Measurements from ENCODE around the gene DUSP5.

DUSP5 gene

GRCh38 chr10:110553905-110554304 lies 56.2 kb downstream of the DUSP5 start:
- peaks cover 5% of the 10 kb centered on the region for H3K4me1 Mint-ChIP-seq (ENCODE audit: low read depth)
- H3K36me3 Mint-ChIP-seq = no peaks in the 10 kb centered on the region
- H3K4me3 Mint-ChIP-seq = no peak overlapping the region
- no peak overlapping the region for H3K27ac Mint-ChIP-seq
- H3K9me3 Mint-ChIP-seq (ENCODE audit: low read depth) = peaks cover 3% of the 10 kb centered on the region
- peaks cover 8% of the 10 kb centered on the region for H3K27me3 Mint-ChIP-seq

GRCh38 chr10:110556296-110556695 lies 58.6 kb downstream of the DUSP5 start:
- H3K27ac Mint-ChIP-seq = no peak overlapping the region
- H3K9me3 Mint-ChIP-seq (ENCODE audit: low read depth) = peaks cover 3% of the 10 kb centered on the region
- no peaks in the 10 kb centered on the region for H3K36me3 Mint-ChIP-seq
- peaks cover 5% of the 10 kb centered on the region for H3K4me1 Mint-ChIP-seq (ENCODE audit: low read depth)
- peaks cover 6% of the 10 kb centered on the region for H3K27me3 Mint-ChIP-seq
- no peak overlapping the region for H3K4me3 Mint-ChIP-seq

DNA sequence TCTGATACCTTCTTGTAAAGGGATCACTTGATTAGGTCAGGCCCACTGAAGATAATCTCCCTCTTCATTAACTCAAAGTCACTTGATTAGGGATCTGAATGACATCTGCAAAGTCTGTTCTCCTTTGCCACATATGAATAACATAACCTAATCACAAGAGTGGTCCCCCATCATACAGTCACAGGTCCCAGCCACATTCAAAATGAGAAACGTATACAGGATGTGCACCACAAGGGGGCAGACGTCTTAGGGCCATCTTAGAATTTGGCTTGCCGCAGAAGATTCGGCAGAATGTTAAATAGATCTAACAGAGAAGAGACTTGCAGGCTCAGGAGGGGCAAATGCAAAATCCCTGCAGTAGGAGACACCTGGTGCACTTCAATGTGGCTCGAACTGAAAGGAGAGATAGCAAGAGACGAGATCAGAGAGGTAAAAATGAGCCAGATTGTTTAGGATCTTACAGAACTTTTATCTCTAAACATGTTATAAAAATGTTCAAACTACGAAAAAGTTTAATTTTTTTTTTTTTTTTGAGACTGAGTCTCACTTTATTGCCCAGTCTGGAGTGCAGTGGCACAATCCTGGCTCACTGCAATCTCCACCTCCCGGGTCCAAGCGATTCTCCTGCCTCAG lies 59.4 kb downstream of the DUSP5 start:
- peaks cover 4% of the 10 kb centered on the region for H3K27me3 Mint-ChIP-seq
- peaks cover 3% of the 10 kb centered on the region for H3K9me3 Mint-ChIP-seq (ENCODE audit: low read depth)
- H3K4me3 Mint-ChIP-seq = no peak overlapping the region
- peaks cover 5% of the 10 kb centered on the region for H3K4me1 Mint-ChIP-seq (ENCODE audit: low read depth)
- no peaks in the 10 kb centered on the region for H3K36me3 Mint-ChIP-seq
- no peak overlapping the region for H3K27ac Mint-ChIP-seq

DNA sequence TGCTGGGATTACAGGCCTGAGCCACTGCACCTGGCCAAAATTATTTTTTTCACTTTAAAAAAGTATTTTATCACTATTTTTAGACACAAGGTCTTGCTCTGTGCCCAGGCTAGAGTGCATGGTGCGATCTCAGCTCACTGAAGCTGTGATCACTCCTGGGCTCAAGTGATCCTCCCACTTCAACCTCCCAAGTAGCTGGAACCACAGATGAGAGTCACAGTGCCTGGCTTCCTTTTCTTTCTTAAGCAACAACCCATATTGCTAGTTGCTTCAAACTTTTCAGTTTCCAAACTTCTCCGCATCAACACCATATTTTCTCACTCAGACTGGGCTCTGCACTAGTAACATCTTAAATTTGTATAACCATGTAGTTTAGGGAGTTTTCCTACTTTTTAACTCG lies 60.3 kb downstream of the DUSP5 start:
- no peak overlapping the region for H3K4me3 Mint-ChIP-seq
- H3K36me3 Mint-ChIP-seq = no peaks in the 10 kb centered on the region
- peaks cover 5% of the 10 kb centered on the region for H3K4me1 Mint-ChIP-seq (ENCODE audit: low read depth)
- no peaks in the 10 kb centered on the region for H3K9me3 Mint-ChIP-seq (ENCODE audit: low read depth)
- H3K27me3 Mint-ChIP-seq = peaks cover 2% of the 10 kb centered on the region
- H3K27ac Mint-ChIP-seq = no peak overlapping the region

DNA sequence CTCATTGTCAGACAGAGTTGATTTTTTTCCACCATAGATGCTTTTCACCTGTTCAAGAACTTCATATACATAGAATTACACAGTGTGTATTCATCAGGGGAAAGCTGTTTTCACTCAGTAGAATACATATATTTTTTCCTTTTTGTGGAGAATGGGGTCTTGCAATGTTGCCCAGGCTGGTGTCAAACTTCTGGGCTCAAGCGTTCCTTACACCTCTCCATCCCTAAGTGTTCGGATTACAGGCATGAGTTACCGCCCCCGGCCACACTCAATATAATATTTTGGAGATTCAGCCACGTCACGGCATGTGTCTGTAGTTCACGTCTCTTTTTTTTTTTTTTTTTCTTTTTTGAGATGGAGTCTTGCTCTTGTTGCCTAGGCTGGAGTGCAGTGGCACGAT lies 62.3 kb downstream of the DUSP5 start:
- peaks cover 5% of the 10 kb centered on the region for H3K27me3 Mint-ChIP-seq
- H3K9me3 Mint-ChIP-seq (ENCODE audit: low read depth) = no peaks in the 10 kb centered on the region
- H3K36me3 Mint-ChIP-seq = no peaks in the 10 kb centered on the region
- peaks cover 5% of the 10 kb centered on the region for H3K4me1 Mint-ChIP-seq (ENCODE audit: low read depth)
- no peak overlapping the region for H3K27ac Mint-ChIP-seq
- no peak overlapping the region for H3K4me3 Mint-ChIP-seq

Data from activated naive CD8-positive, alpha-beta T cell (primary cell).